ENCODE data around the gene BABAM2.
"Not testable (repeated sequence)": the region's sequence is repeated elsewhere in the genome, so short reads cannot be mapped to it uniquely, and the experiment has no call there.

Gene BABAM2

GRCh38 chr2:28367667-28368356 is 477.3 kb downstream of the BABAM2 start:
- no peak for DNase-seq

GRCh38 chr2:28368357-28368798 is 477.8 kb downstream of the BABAM2 start:
- DNase-seq = no peak

GRCh38 chr2:28369358-28369757 is 478.8 kb downstream of the BABAM2 start:
- no peak for DNase-seq

- DNase-seq = no peak
Observed at GRCh38 chr2:28370354-28370753, 479.8 kb downstream of the BABAM2 start.

GRCh38 chr2:28371728-28372127 is 481.2 kb downstream of the BABAM2 start:
- DNase-seq = not testable (repeated sequence)

GRCh38 chr2:28373854-28374253 is 483.3 kb downstream of the BABAM2 start:
- no peak for DNase-seq

- DNase-seq = no peak
Observed at GRCh38 chr2:28374331-28374730, 483.8 kb downstream of the BABAM2 start.

- no peak for DNase-seq
Observed at GRCh38 chr2:28375236-28375635, 484.7 kb downstream of the BABAM2 start.

GRCh38 chr2:28375742-28376631 is 485.5 kb downstream of the BABAM2 start:
- DNase-seq = no peak

GRCh38 chr2:28377195-28377816 is 486.8 kb downstream of the BABAM2 start:
- no peak for DNase-seq

- DNase-seq = no peak
Observed at GRCh38 chr2:28377984-28378678, 487.6 kb downstream of the BABAM2 start.

GRCh38 chr2:28378679-28379584 is 488.4 kb downstream of the BABAM2 start:
- no peak for DNase-seq

- DNase-seq = no peak
Observed at GRCh38 chr2:28380219-28380618, 489.7 kb downstream of the BABAM2 start.

GRCh38 chr2:28381225-28382180 is 491.0 kb downstream of the BABAM2 start:
- DNase-seq = no peak

- DNase-seq = no peak
Observed at GRCh38 chr2:28382755-28383154, 492.2 kb downstream of the BABAM2 start.

GRCh38 chr2:28387082-28387960 is 496.8 kb downstream of the BABAM2 start:
- DNase-seq = no peak
